22Rv1 (cell line): ENCODE measurements around the gene PSORS1C2.
"Not testable (repeated sequence)": the region's sequence is repeated elsewhere in the genome, so short reads cannot be mapped to it uniquely, and the experiment has no call there.

Experiments used
- CTCF ChIP-seq: fragments of 450-650 bp; IDR thresholded peaks from 2 replicates; pipeline ENCODE4 v1.5.1; 2017; ENCODE audit warnings: mild to moderate bottlenecking
- ZFX ChIP-seq: fragments of 450-650 bp; IDR thresholded peaks from 2 replicates; pipeline ENCODE4 v1.6.1; 2017; ENCODE audit warnings: antibody characterized with exemption, borderline replicate concordance

- TF ChIP-seq CTCF, ZFX: not testable (repeated sequence)
Measured at GRCh38 chr6:31183859-31184258, 45.0 kb upstream of the PSORS1C2 start.
